H1 (cell line): ENCODE results near the gene IL1RL1. TPM values are rescaled to one million over a fixed set of nuclear protein-coding genes. Genes with fewer than 3 reads are reported as not detected.

Experiments used
- CTCF ChIA-PET: fragments of 300-600 bp; sonication (Branson Sonifier 250); formaldehyde crosslinking; loops from one replicate; lab custom pipeline; 2021; ENCODE audit not compliant: partially characterized antibody; lab: Charles Lee
- POLR2A ChIA-PET: fragments of 300-600 bp; sonication (Branson Sonifier 250); formaldehyde crosslinking; loops from one replicate; lab custom pipeline; 2021; ENCODE audit warnings: inconsistent platforms; ENCODE audit not compliant: partially characterized antibody; lab: Charles Lee
- DNase-seq, 2 experiments: peaks; one replicate each; pipeline versions ENCODE4 v3.0.0 to v3.0.0-alpha.2; 2010 to 2022; ENCODE audit warnings: low spot score in 2 of 2, low read depth in 1 of 2, mixed read lengths in 1 of 2
- FAIRE-seq: peaks from 2 replicates; lab custom pipeline; 2011; peaks lifted over from hg19 to GRCh38; lab: Jason Lieb, UNC
- H2AFZ ChIP-seq: 2 replicates; pipeline ENCODE4 v1.8.1; 2012; ENCODE audit warnings: low read length, inconsistent platforms
- H2AK5ac ChIP-seq: 2 replicates; pipeline ENCODE4 v1.6.1; 2013; ENCODE audit warnings: low read depth, low read length
- H2BK120ac ChIP-seq: replicated peaks from 2 replicates; pipeline ENCODE3; 2013; ENCODE audit warnings: low read depth, low read length, inconsistent platforms
- H2BK12ac ChIP-seq: 2 replicates; pipeline ENCODE4 v1.6.1; 2013; ENCODE audit warnings: low read depth, low read length
- H2BK15ac ChIP-seq: 2 replicates; pipeline ENCODE4 v1.6.1; 2013; ENCODE audit warnings: low read length
- H2BK20ac ChIP-seq: 2 replicates; pipeline ENCODE4 v1.6.1; 2013; ENCODE audit warnings: low read length
- H2BK5ac ChIP-seq: 2 replicates; pipeline ENCODE4 v1.6.1; 2013; ENCODE audit warnings: low read depth, low read length
- H3K14ac ChIP-seq: 2 replicates; pipeline ENCODE4 v1.6.1; 2013; ENCODE audit warnings: inconsistent platforms; ENCODE audit not compliant: insufficient read length
- H3K18ac ChIP-seq: 2 replicates; pipeline ENCODE4 v1.6.1; 2013; ENCODE audit warnings: low read length; ENCODE audit errors: extremely low read depth
- H3K23ac ChIP-seq: 2 replicates; pipeline ENCODE4 v1.6.1; 2013; ENCODE audit warnings: inconsistent platforms; ENCODE audit not compliant: insufficient read length
- H3K23me2 ChIP-seq: 2 replicates; pipeline ENCODE4 v1.6.1; 2013; ENCODE audit warnings: low read depth, low read length
- H3K27ac ChIP-seq: 2 replicates; pipeline ENCODE4 v1.6.1; 2011; ENCODE audit warnings: low read depth, low read length, inconsistent platforms
- H3K27me3 ChIP-seq, 4 experiments: replicated peaks in 1 of 4; 1 replicate in 1 of 4; 2 replicates in 3 of 4; pipeline versions ENCODE4 v1.6.1 to v1.8.1; 2011 to 2013; ENCODE audit warnings: low read length in 3 of 4, mild to moderate bottlenecking in 3 of 4, inconsistent platforms in 2 of 4, mixed read lengths in 2 of 4, moderate library complexity in 1 of 4; ENCODE audit not compliant: control insufficient read depth in 3 of 4, insufficient read depth in 3 of 4; ENCODE audit errors: extremely low read depth in 1 of 4
- H3K36me3 ChIP-seq, 4 experiments: 2 replicates each; pipeline versions ENCODE4 v1.6.1 to v1.8.1; 2011 to 2013; ENCODE audit warnings: mild to moderate bottlenecking in 4 of 4, low read length in 3 of 4, moderate library complexity in 2 of 4, control low read depth in 1 of 4, inconsistent platforms in 1 of 4; ENCODE audit not compliant: insufficient read depth in 4 of 4, control insufficient read depth in 2 of 4
- H3K4ac ChIP-seq: replicated peaks from 2 replicates; pipeline ENCODE3; 2013; ENCODE audit warnings: low read length, low read depth, mixed read lengths, inconsistent platforms; ENCODE audit not compliant: insufficient read length
- H3K4me1 ChIP-seq, 4 experiments: replicated peaks in 1 of 4; 1 replicate in 1 of 4; 2 replicates in 3 of 4; pipeline versions ENCODE4 v1.6.1 to v1.8.1; 2011 to 2013; ENCODE audit warnings: low read length in 3 of 4, inconsistent platforms in 2 of 4, mixed read lengths in 1 of 4; ENCODE audit not compliant: insufficient read depth in 4 of 4, control insufficient read depth in 3 of 4
- H3K4me2 ChIP-seq, 2 experiments: 2 replicates each; pipeline versions ENCODE4 v1.6.1 to v1.8.1; 2011 to 2013; ENCODE audit warnings: low read depth in 2 of 2, low read length in 2 of 2, control low read depth in 1 of 2, inconsistent platforms in 1 of 2, mild to moderate bottlenecking in 1 of 2; ENCODE audit not compliant: insufficient read depth in 1 of 2
- H3K4me3 ChIP-seq, 4 experiments: fragments of 200-600, 300-600 bp in 1 of 4; sonication (generic), shearing (Covaris generic), sonication (Bioruptor Twin) in 1 of 4; 2 replicates each; pipeline versions ENCODE4 v1.5.1 to v1.8.1; 2011 to 2016; ENCODE audit warnings: low read length in 4 of 4, low read depth in 3 of 4, control low read depth in 2 of 4, inconsistent platforms in 2 of 4, mild to moderate bottlenecking in 2 of 4, mixed read lengths in 1 of 4, moderate library complexity in 1 of 4; ENCODE audit not compliant: insufficient read depth in 2 of 4; ENCODE audit errors: extremely low read depth in 1 of 4
- H3K56ac ChIP-seq: replicated peaks from 2 replicates; pipeline ENCODE3; 2013; ENCODE audit warnings: low read depth, mild to moderate bottlenecking, mixed read lengths, low read length, inconsistent platforms; ENCODE audit not compliant: insufficient read length
- H3K79me1 ChIP-seq: 2 replicates; pipeline ENCODE4 v1.6.1; 2013; ENCODE audit warnings: low read depth, low read length, control low read depth
- H3K79me2 ChIP-seq, 2 experiments: 2 replicates each; pipeline versions ENCODE4 v1.6.1 to v1.8.1; 2012 to 2013; ENCODE audit warnings: low read length in 2 of 2, mild to moderate bottlenecking in 2 of 2, inconsistent platforms in 1 of 2; ENCODE audit not compliant: insufficient read depth in 2 of 2, control insufficient read depth in 1 of 2
- H3K9ac ChIP-seq, 4 experiments: replicated peaks in 1 of 4; 1 replicate in 1 of 4; 2 replicates in 3 of 4; pipeline versions ENCODE4 v1.6.1 to v1.8.1; 2011 to 2013; ENCODE audit warnings: low read depth in 3 of 4, low read length in 3 of 4, control low read depth in 2 of 4, mild to moderate bottlenecking in 2 of 4, moderate library complexity in 2 of 4, inconsistent platforms in 1 of 4; ENCODE audit errors: extremely low read depth in 1 of 4
- H3K9me3 ChIP-seq, 2 experiments: 2 replicates each; pipeline versions ENCODE4 v1.6.1 to v1.8.1; 2012 to 2013; ENCODE audit warnings: mild to moderate bottlenecking in 2 of 2, moderate library complexity in 2 of 2, control low read depth in 1 of 2, inconsistent platforms in 1 of 2, low read depth in 1 of 2, low read length in 1 of 2, mixed read lengths in 1 of 2; ENCODE audit not compliant: insufficient read depth in 2 of 2
- H4K20me1 ChIP-seq, 2 experiments: replicated peaks in 1 of 2; 2 replicates each; pipeline versions ENCODE3 to v1.8.1; 2011 to 2013; ENCODE audit warnings: inconsistent platforms in 2 of 2, low read length in 2 of 2, mild to moderate bottlenecking in 1 of 2; ENCODE audit not compliant: insufficient read depth in 2 of 2, control insufficient read depth in 1 of 2
- H4K5ac ChIP-seq: 2 replicates; pipeline ENCODE4 v1.6.1; 2013; ENCODE audit warnings: low read length, low read depth, mixed read lengths, inconsistent platforms; ENCODE audit not compliant: insufficient read length
- H4K8ac ChIP-seq: 2 replicates; pipeline ENCODE4 v1.8.0; 2013; ENCODE audit warnings: mild to moderate bottlenecking, moderate library complexity, low read length, inconsistent platforms; ENCODE audit not compliant: insufficient read depth; ENCODE audit errors: extremely low read depth
- H4K91ac ChIP-seq: replicated peaks from 2 replicates; pipeline ENCODE3; 2013; ENCODE audit warnings: low read length, mixed read lengths, inconsistent platforms; ENCODE audit not compliant: insufficient read length
- ASH2L ChIP-seq: fragments of 200-600, 300-600 bp; sonication (generic); IDR thresholded peaks from one replicate; pipeline ENCODE4 v1.7.1; 2017; ENCODE audit warnings: low read length
- BCL11A ChIP-seq, 2 experiments: IDR thresholded peaks; one replicate each; pipeline ENCODE4 v1.6.1; 2011; ENCODE audit warnings: low read depth in 2 of 2, low read length in 2 of 2, mild to moderate bottlenecking in 2 of 2
- CHD1 ChIP-seq: IDR thresholded peaks from 2 replicates; pipeline ENCODE4 v1.6.1; 2012; ENCODE audit warnings: low read depth, low read length, improper control_type of control experiment
- CHD2 ChIP-seq: IDR thresholded peaks from 2 replicates; pipeline ENCODE4 v1.6.1; 2012; ENCODE audit warnings: low read length, improper control_type of control experiment
- E2F6 ChIP-seq: IDR thresholded peaks from 2 replicates; pipeline ENCODE4 v1.6.1; 2012; ENCODE audit warnings: inconsistent platforms
- EZH2 ChIP-seq: fragments of 200-600 bp; sonication (generic); IDR thresholded peaks from 2 replicates; pipeline ENCODE4 v1.7.1; 2012; ENCODE audit warnings: low read depth, mild to moderate bottlenecking, moderate library complexity, low read length, inconsistent platforms; ENCODE audit not compliant: severe bottlenecking
- FOSL1 ChIP-seq: IDR thresholded peaks from 2 replicates; pipeline ENCODE4 v1.6.1; 2011; ENCODE audit warnings: mild to moderate bottlenecking, low read depth, low read length, moderate library complexity; ENCODE audit not compliant: insufficient read depth
- GTF2F1 ChIP-seq: IDR thresholded peaks from 2 replicates; pipeline ENCODE4 v1.6.1; 2012; ENCODE audit warnings: low read depth, low read length, improper control_type of control experiment, borderline replicate concordance
- HDAC6 ChIP-seq: IDR thresholded peaks from one replicate; pipeline ENCODE4 v1.7.1; 2012; ENCODE audit warnings: low read depth, mild to moderate bottlenecking, inconsistent platforms, low read length, moderate library complexity
- POU5F1 ChIP-seq: IDR thresholded peaks from 2 replicates; pipeline ENCODE4 v1.6.1; 2011; ENCODE audit warnings: low read depth, mild to moderate bottlenecking, low read length, moderate library complexity
- TCF12 ChIP-seq: IDR thresholded peaks from 2 replicates; pipeline ENCODE4 v1.6.1; 2011; ENCODE audit warnings: low read depth, mild to moderate bottlenecking, low read length
- USF2 ChIP-seq: IDR thresholded peaks from 2 replicates; pipeline ENCODE4 v1.6.1; 2011; ENCODE audit warnings: low read length, improper control_type of control experiment
- WGBS, 2 experiments: shearing (Covaris generic) in 1 of 2; methylation state at CpG; one replicate each; pipeline versions ENCODE4 v1.1.6 to v1.1.7; 2013 to 2015; ENCODE audit warnings: low lambda C conversion rate in 2 of 2, mixed read lengths in 2 of 2, inconsistent platforms in 1 of 2, low coverage in 1 of 2, missing lambda C conversion rate in 1 of 2; ENCODE audit not compliant: insufficient replicate concordance in 2 of 2, insufficient coverage in 1 of 2, insufficient read length in 1 of 2; ENCODE audit errors: extremely low coverage in 1 of 2, missing lambda C conversion rate in 1 of 2; 5-methylcytosine and 5-hydroxymethylcytosine counted together
- polyA plus RNA-seq, 7 experiments: library from polyadenylated mRNA; depleted of rRNA in 3 of 7; stranded (reverse) in 5 of 7; unstranded in 2 of 7; fragments of >200 nt in 5 of 7; fragments of 200-250 nt in 2 of 7; gene quantifications; 1 replicate in 5 of 7; 2 replicates in 1 of 7; 4 replicates in 1 of 7; pipeline versions ENCODE4 v1.2.1 to v1.2.3, GENCODE V29; 2011 to 2013; ENCODE audit warnings: missing spikeins in 2 of 7, mixed read lengths in 2 of 7
- total RNA-seq: library from RNA; stranded (reverse); fragmentation: NEBNext Ultra II Directional; extraction: Animal tissue kit (Norgen Biotek cat#: 25700); gene quantifications from 2 replicates; pipeline ENCODE4 v1.2.1, GENCODE V29; 2021

IL1RL1 gene
- total and polyA plus RNA-seq, 2 of the 8 experiments (the other 6 are each of a cell fraction or from before 2014, with no cell fraction given) = not detected

- Histone ChIP-seq H3K56ac (no peak overlapping the region), H3K4me1 (no peaks in the 10 kb centered on the region), H2BK20ac (no peak overlapping the region), H3K9ac (no peak overlapping the region), H3K23ac (no peak overlapping the region), H2BK5ac (no peak overlapping the region), H3K4me3 (no peak overlapping the region), H3K4ac (no peak overlapping the region), H3K18ac (no peak overlapping the region), H3K9me3 (no peaks in the 10 kb centered on the region), H3K27me3 (no peaks in the 10 kb centered on the region), H3K23me2 (no peaks in the 10 kb centered on the region), H2AK5ac (no peak overlapping the region), H2BK120ac (no peak overlapping the region), H3K14ac (no peak overlapping the region), H2AFZ (no peak overlapping the region), H3K79me2 (no peaks in the 10 kb centered on the region), H3K27ac (no peak overlapping the region), H4K8ac (no peak overlapping the region), H2BK12ac (no peak overlapping the region), H3K79me1 (no peaks in the 10 kb centered on the region), H4K5ac (no peak overlapping the region), H4K91ac (no peak overlapping the region), H3K36me3 (no peaks in the 10 kb centered on the region), H2BK15ac (no peak overlapping the region), H4K20me1 (no peaks in the 10 kb centered on the region), H3K4me2 (no peak overlapping the region)
- CTCF ChIA-PET = interaction anchor here (0.7 to 1.0 kb wide), 2 partner anchors 93 to 175 kb away, joined by 3 read pairs; partner anchors contain the start of gene SLC9A4
- POLR2A ChIA-PET = no interaction called here
- WGBS, 2 experiments = 79% methylated on average over 3 of the region's 3 CpGs; no CpG with 5 or more reads in 1 of the 2 experiments
- DNase-seq (no peak), FAIRE-seq (no peak)
- no peak for TF ChIP-seq ASH2L
- TF ChIP-seq USF2 = no peak
- no peak for TF ChIP-seq POU5F1
- TF ChIP-seq GTF2F1 = no peak
- TF ChIP-seq TCF12 = no peak
- no peak for TF ChIP-seq EZH2
- TF ChIP-seq CHD2 = no peak
- TF ChIP-seq CHD1 = no peak
- TF ChIP-seq HDAC6 = no peak
- TF ChIP-seq FOSL1 = no peak
- TF ChIP-seq BCL11A (IDR thresholded peaks at IDR 0.05; ENCODE audit: low read depth in 2 of 2, low read length in 2 of 2) = no peak
- TF ChIP-seq E2F6 = no peak
These were observed 13.5 kb upstream of the IL1RL1 start for GRCh38 chr2:102297891-102298290.
